H9 (cell line): ENCODE results near the gene TSC22D4. TPM values are rescaled to one million over a fixed set of nuclear protein-coding genes. Genes with fewer than 3 reads are reported as not detected.

Source experiments
- DNase-seq: peaks from one replicate; pipeline ENCODE4 v3.0.0-alpha.2; 2017
- H2AFZ ChIP-seq: one replicate; pipeline ENCODE4 v1.6.1; 2013; ENCODE audit warnings: mild to moderate bottlenecking, low read length, control low read depth, moderate library complexity
- H2AK5ac ChIP-seq: 2 replicates; pipeline ENCODE4 v1.6.1; 2013; ENCODE audit warnings: low read length, control low read depth, mixed read lengths; ENCODE audit not compliant: insufficient read length
- H2BK120ac ChIP-seq: one replicate; pipeline ENCODE4 v1.6.1; 2013; ENCODE audit warnings: low read depth, mild to moderate bottlenecking, low read length, control low read depth, inconsistent platforms; ENCODE audit not compliant: poor library complexity, severe bottlenecking
- H2BK12ac ChIP-seq: 2 replicates; pipeline ENCODE4 v1.6.1; 2013; ENCODE audit warnings: low read length, control low read depth, mixed read lengths, low read depth; ENCODE audit not compliant: insufficient read length
- H2BK15ac ChIP-seq: 2 replicates; pipeline ENCODE4 v1.6.1; 2013; ENCODE audit warnings: low read depth, low read length, control low read depth
- H2BK20ac ChIP-seq: one replicate; pipeline ENCODE4 v1.6.1; 2013; ENCODE audit warnings: low read depth, mild to moderate bottlenecking, low read length, control low read depth, inconsistent platforms; ENCODE audit not compliant: poor library complexity, severe bottlenecking
- H2BK5ac ChIP-seq: 2 replicates; pipeline ENCODE4 v1.6.1; 2013; ENCODE audit warnings: low read length, control low read depth, mixed read lengths; ENCODE audit not compliant: insufficient read length
- H3K14ac ChIP-seq: 2 replicates; pipeline ENCODE4 v1.6.1; 2013; ENCODE audit warnings: low read length, control low read depth; ENCODE audit not compliant: insufficient read depth
- H3K18ac ChIP-seq: 2 replicates; pipeline ENCODE4 v1.6.1; 2013; ENCODE audit warnings: low read depth, mild to moderate bottlenecking, mixed read lengths, low read length, control low read depth; ENCODE audit not compliant: insufficient read length
- H3K23ac ChIP-seq: 2 replicates; pipeline ENCODE4 v1.6.1; 2013; ENCODE audit warnings: low read length, control low read depth, mixed read lengths, low read depth; ENCODE audit not compliant: insufficient read length
- H3K23me2 ChIP-seq: 2 replicates; pipeline ENCODE4 v1.6.1; 2013; ENCODE audit warnings: low read depth, mild to moderate bottlenecking, mixed read lengths, low read length, control low read depth; ENCODE audit not compliant: insufficient read length, poor library complexity, severe bottlenecking
- H3K27ac ChIP-seq: 2 replicates; pipeline ENCODE4 v1.5.1; 2013; ENCODE audit warnings: low read length, control low read depth, mixed read lengths, low read depth; ENCODE audit not compliant: insufficient read length
- H3K27me3 ChIP-seq: 2 replicates; pipeline ENCODE4 v1.6.1; 2013; ENCODE audit warnings: low read length, control low read depth, inconsistent platforms; ENCODE audit not compliant: insufficient read depth
- H3K4ac ChIP-seq: 2 replicates; pipeline ENCODE4 v1.6.1; 2013; ENCODE audit warnings: low read depth, mild to moderate bottlenecking, control low read depth, inconsistent platforms, low read length, moderate library complexity
- H3K4me1 ChIP-seq: 2 replicates; pipeline ENCODE4 v1.6.1; 2013; ENCODE audit warnings: low read length, control low read depth, inconsistent platforms; ENCODE audit not compliant: insufficient read depth
- H3K4me2 ChIP-seq: 2 replicates; pipeline ENCODE4 v1.6.1; 2013; ENCODE audit warnings: low read length, control low read depth, mixed read lengths; ENCODE audit not compliant: insufficient read length, insufficient read depth
- H3K56ac ChIP-seq: 2 replicates; pipeline ENCODE4 v1.6.1; 2013; ENCODE audit warnings: low read depth, mild to moderate bottlenecking, mixed read lengths, low read length, control low read depth; ENCODE audit not compliant: insufficient read length
- H3K79me1 ChIP-seq: 2 replicates; pipeline ENCODE4 v1.6.1; 2013; ENCODE audit warnings: low read depth, mild to moderate bottlenecking, moderate library complexity, low read length, control low read depth, inconsistent platforms; ENCODE audit not compliant: insufficient read depth, poor library complexity, severe bottlenecking
- H3K79me2 ChIP-seq: 2 replicates; pipeline ENCODE4 v1.6.1; 2013; ENCODE audit warnings: low read length, control low read depth, inconsistent platforms; ENCODE audit not compliant: insufficient read depth
- H3K9ac ChIP-seq: 2 replicates; pipeline ENCODE4 v1.6.1; 2013; ENCODE audit warnings: low read length, control low read depth, mixed read lengths; ENCODE audit not compliant: insufficient read length; ENCODE audit errors: extremely low read depth
- H3K9me3 ChIP-seq: one replicate; pipeline ENCODE4 v1.6.1; 2013; ENCODE audit warnings: low read depth, low read length, inconsistent platforms; ENCODE audit not compliant: control insufficient read depth
- H3T11ph ChIP-seq: one replicate; pipeline ENCODE4 v1.6.1; 2013; ENCODE audit warnings: mild to moderate bottlenecking, low read length, control low read depth, inconsistent platforms
- H4K20me1 ChIP-seq: one replicate; pipeline ENCODE4 v1.6.1; 2013; ENCODE audit not compliant: control insufficient read depth, insufficient read length, insufficient read depth
- H4K5ac ChIP-seq: 2 replicates; pipeline ENCODE4 v1.6.1; 2013; ENCODE audit warnings: low read depth, mild to moderate bottlenecking, mixed read lengths, low read length, control low read depth; ENCODE audit not compliant: insufficient read length
- H4K8ac ChIP-seq: replicated peaks from 2 replicates; pipeline ENCODE4 v1.6.1; 2013; ENCODE audit warnings: low read length, control low read depth, mixed read lengths, low read depth; ENCODE audit not compliant: insufficient read length
- H4K91ac ChIP-seq: 2 replicates; pipeline ENCODE4 v1.6.1; 2013; ENCODE audit warnings: low read depth, mild to moderate bottlenecking, moderate library complexity, mixed read lengths, low read length, control low read depth; ENCODE audit not compliant: insufficient read length
- H3K27ac Mint-ChIP-seq, 3 experiments: 2 replicates in 2 of 3; 3 replicates in 1 of 3; pipeline ENCODE4 v1.8.0; 2020 to 2021; ENCODE audit warnings: mixed read lengths in 3 of 3, mild to moderate bottlenecking in 1 of 3, moderate library complexity in 1 of 3
- H3K27me3 Mint-ChIP-seq: 2 replicates; pipeline ENCODE4 v1.8.0; 2021; ENCODE audit warnings: low read depth, mild to moderate bottlenecking, moderate library complexity, mixed read lengths
- H3K36me3 Mint-ChIP-seq, 3 experiments: 2 replicates in 2 of 3; 3 replicates in 1 of 3; pipeline ENCODE4 v1.8.0; 2020 to 2021; ENCODE audit warnings: low read depth in 3 of 3, mixed read lengths in 3 of 3; ENCODE audit not compliant: insufficient read depth in 1 of 3
- H3K4me1 Mint-ChIP-seq, 2 experiments: 2 replicates each; pipeline ENCODE4 v1.8.0; 2020; ENCODE audit warnings: mixed read lengths in 2 of 2
- H3K4me3 Mint-ChIP-seq, 2 experiments: 2 replicates in 1 of 2; 3 replicates in 1 of 2; pipeline ENCODE4 v1.8.0; 2020 to 2021; ENCODE audit warnings: mild to moderate bottlenecking in 2 of 2, mixed read lengths in 2 of 2, moderate library complexity in 1 of 2
- H3K9me3 Mint-ChIP-seq, 2 experiments: 2 replicates in 1 of 2; 3 replicates in 1 of 2; pipeline ENCODE4 v1.8.0; 2020; ENCODE audit warnings: mild to moderate bottlenecking in 2 of 2, mixed read lengths in 2 of 2, moderate library complexity in 1 of 2
- WGBS: extraction: QIAGEN DNeasy Blood & Tissue Kit; methylation state at CpG from one replicate; pipeline ENCODE4 v1.1.7; 2013; ENCODE audit warnings: missing lambda C conversion rate, low lambda C conversion rate, mixed read lengths; ENCODE audit not compliant: insufficient read length; ENCODE audit errors: extremely low coverage; 5-methylcytosine and 5-hydroxymethylcytosine counted together
- total RNA-seq: library from RNA; stranded (reverse); gene quantifications from 2 replicates; pipeline ENCODE4 v1.2.1, GENCODE V29; 2021
- TF ChIP-seq, protein P1 (sequence below): fragments of 200-600 bp; sonication (generic); conservative IDR thresholded peaks from 3 replicates; pipeline ENCODE4 v1.8.0; 2021; ENCODE audit warnings: antibody characterized with exemption, mild to moderate bottlenecking

TSC22D4 gene
- total RNA-seq, 1 experiment from 2014 or later: 17.5 TPM

DNA sequence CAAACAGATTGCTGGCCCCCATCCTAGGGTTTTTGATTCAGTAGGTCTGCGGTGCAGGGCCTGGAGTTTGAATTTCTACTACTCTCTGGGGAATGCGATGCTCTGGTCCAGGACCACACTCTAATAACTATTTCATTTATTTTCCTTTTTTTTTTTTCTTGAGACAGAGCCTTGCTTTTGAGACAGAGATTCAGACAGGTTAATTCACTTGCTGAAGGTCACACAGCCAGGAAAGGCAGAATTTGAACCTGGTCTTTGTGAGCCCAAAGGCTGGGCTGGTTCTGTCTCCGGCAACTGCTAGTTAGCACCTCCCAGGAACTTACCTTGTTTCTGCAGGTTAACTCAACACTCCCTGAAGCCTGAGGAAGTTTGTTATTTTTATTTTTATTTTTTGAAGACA, 26.5 kb downstream of the TSC22D4 start:
- no peak overlapping the region for H3T11ph ChIP-seq
- no peaks in the 10 kb centered on the region for H3K79me2 ChIP-seq
- no peak overlapping the region for H3K4ac ChIP-seq
- no peak overlapping the region for H2BK120ac ChIP-seq
- H3K79me1 ChIP-seq: no peaks in the 10 kb centered on the region
- no peak overlapping the region for H3K14ac ChIP-seq
- H4K8ac ChIP-seq: no peak overlapping the region
- no peaks in the 10 kb centered on the region for H3K9me3 ChIP-seq
- H3K23me2 ChIP-seq: no peaks in the 10 kb centered on the region
- no peak overlapping the region for H4K91ac ChIP-seq
- peaks cover 7 to 19% of the 10 kb centered on the region in 2 experiments for H3K4me1 Mint-ChIP-seq
- no peak overlapping the region for H3K4me2 ChIP-seq
- H3K4me3 Mint-ChIP-seq: no peak overlapping the region
- H3K23ac ChIP-seq: no peak overlapping the region
- H2BK5ac ChIP-seq: no peak overlapping the region
- H2AK5ac ChIP-seq: no peak overlapping the region
- peaks cover 3% of the 10 kb centered on the region; the same call in 1 of the 2 replicates for H3K27me3 Mint-ChIP-seq
- no peaks in the 10 kb centered on the region; a peak in 1 of 7 replicates for H3K36me3 Mint-ChIP-seq
- H3K56ac ChIP-seq: no peak overlapping the region
- H2BK15ac ChIP-seq: no peak overlapping the region
- H3K9ac ChIP-seq: no peak overlapping the region
- no CpG with 5 or more reads among the region's 3 CpGs for WGBS
- H2BK12ac ChIP-seq: no peak overlapping the region
- DNase-seq: no peak
- no peaks in the 10 kb centered on the region; a peak in 1 of 5 replicates for H3K9me3 Mint-ChIP-seq
- H3K4me1 ChIP-seq: no peaks in the 10 kb centered on the region
- H2BK20ac ChIP-seq: no peak overlapping the region
- H3K27ac Mint-ChIP-seq: no peak overlapping the region
- no peak overlapping the region for H3K18ac ChIP-seq
- no peaks in the 10 kb centered on the region for H3K27me3 ChIP-seq
- TF ChIP-seq, protein P1, sequence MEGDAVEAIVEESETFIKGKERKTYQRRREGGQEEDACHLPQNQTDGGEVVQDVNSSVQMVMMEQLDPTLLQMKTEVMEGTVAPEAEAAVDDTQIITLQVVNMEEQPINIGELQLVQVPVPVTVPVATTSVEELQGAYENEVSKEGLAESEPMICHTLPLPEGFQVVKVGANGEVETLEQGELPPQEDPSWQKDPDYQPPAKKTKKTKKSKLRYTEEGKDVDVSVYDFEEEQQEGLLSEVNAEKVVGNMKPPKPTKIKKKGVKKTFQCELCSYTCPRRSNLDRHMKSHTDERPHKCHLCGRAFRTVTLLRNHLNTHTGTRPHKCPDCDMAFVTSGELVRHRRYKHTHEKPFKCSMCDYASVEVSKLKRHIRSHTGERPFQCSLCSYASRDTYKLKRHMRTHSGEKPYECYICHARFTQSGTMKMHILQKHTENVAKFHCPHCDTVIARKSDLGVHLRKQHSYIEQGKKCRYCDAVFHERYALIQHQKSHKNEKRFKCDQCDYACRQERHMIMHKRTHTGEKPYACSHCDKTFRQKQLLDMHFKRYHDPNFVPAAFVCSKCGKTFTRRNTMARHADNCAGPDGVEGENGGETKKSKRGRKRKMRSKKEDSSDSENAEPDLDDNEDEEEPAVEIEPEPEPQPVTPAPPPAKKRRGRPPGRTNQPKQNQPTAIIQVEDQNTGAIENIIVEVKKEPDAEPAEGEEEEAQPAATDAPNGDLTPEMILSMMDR: no peak
- H2AFZ ChIP-seq: no peak overlapping the region
- no peaks in the 10 kb centered on the region for H4K20me1 ChIP-seq
- H3K27ac ChIP-seq: no peak overlapping the region
- H4K5ac ChIP-seq: no peak overlapping the region
